HCT116 (cell line): ENCODE measurements around the gene SSTR5. TPM values are rescaled to one million over a fixed set of nuclear protein-coding genes. Genes with fewer than 3 reads are reported as not detected.
A peak's percentile ranks its signal among the peaks of the same experiment; 100 is the strongest.

ENCODE experiments used
- ATAC-seq: fragments of 200-7000 bp; cut with Tn5 transposase; 2 replicates; pipeline ENCODE4 v1.9.1; 2020; ENCODE audit warnings: mild to moderate bottlenecking, moderate library complexity
- BruUV-seq: library from RNA; stranded (reverse); fragments of 400-500 nt; replicated peaks from 2 replicates; lab custom pipeline; 2021; lab: Mats Ljungman, UMichigan
- CTCF ChIA-PET: fragments of 300-600 bp; sonication (Branson Sonifier 250); formaldehyde crosslinking; loops from one replicate; lab custom pipeline; 2021; ENCODE audit warnings: antibody characterized with exemption; lab: Charles Lee
- POLR2A ChIA-PET: fragments of 300-600, 350-600 bp; sonication (Branson Sonifier 250); formaldehyde crosslinking; loops from one replicate; lab custom pipeline; 2021; ENCODE audit warnings: antibody characterized with exemption; lab: Charles Lee
- RAD21 ChIA-PET, 2 experiments: fragments of 300-600 bp; sonication (Branson Sonifier 250); formaldehyde crosslinking; loops; one replicate each; lab custom pipeline; 2023; ENCODE audit warnings: low total read pairs in 2 of 2; ENCODE audit not compliant: uncharacterized antibody in 2 of 2, unreplicated experiment in 2 of 2, low non-redundant PET in 1 of 2; lab: Charles Lee
- DNase-seq: peaks from one replicate; pipeline ENCODE4 v3.0.0-alpha.2; 2010; ENCODE audit warnings: low read depth, low spot score
- H2AFZ ChIP-seq: fragments of 200-600 bp; shearing (Covaris generic), sonication (generic); 2 replicates; pipeline ENCODE4 v1.6.1; 2017; ENCODE audit warnings: low read depth, mixed run types, mixed read lengths, antibody characterized with exemption, low read length; ENCODE audit not compliant: poor library complexity, severe bottlenecking
- H3K27ac ChIP-seq: 2 replicates; pipeline ENCODE4 v1.5.1; 2012; ENCODE audit warnings: low read depth, low read length
- H3K27me3 ChIP-seq: fragments of 200-600 bp; sonication (generic); 2 replicates; pipeline ENCODE4 v1.6.1; 2016; ENCODE audit warnings: mixed run types, low read length, mixed read lengths; ENCODE audit not compliant: insufficient read depth
- H3K36me3 ChIP-seq, 2 experiments: fragments of 200-500 bp in 1 of 2; fragments of 200-600 bp in 1 of 2; sonication (Bioruptor generic) in 1 of 2; sonication (generic) in 1 of 2; 2 replicates each; pipeline versions ENCODE4 v1.5.1 to v1.6.1; 2014 to 2016; ENCODE audit warnings: low read length in 2 of 2, inconsistent platforms in 1 of 2, mixed read lengths in 1 of 2, mixed run types in 1 of 2; ENCODE audit not compliant: insufficient read depth in 2 of 2, control insufficient read depth in 1 of 2
- H3K4me1 ChIP-seq, 2 experiments: fragments of 200-600 bp in 1 of 2; sonication (generic) in 1 of 2; 2 replicates each; pipeline versions ENCODE4 v1.5.1 to v1.6.1; 2012 to 2017; ENCODE audit warnings: low read length in 2 of 2, inconsistent platforms in 1 of 2, mild to moderate bottlenecking in 1 of 2, mixed read lengths in 1 of 2, mixed run types in 1 of 2, moderate library complexity in 1 of 2; ENCODE audit not compliant: insufficient read depth in 2 of 2, control insufficient read depth in 1 of 2
- H3K4me2 ChIP-seq: fragments of 200-600 bp; sonication (generic); 2 replicates; pipeline ENCODE4 v1.6.1; 2017; ENCODE audit warnings: mixed run types, low read length, mixed read lengths
- H3K4me3 ChIP-seq, 2 experiments: fragments of 200-600 bp in 1 of 2; sonication (generic) in 1 of 2; replicated peaks in 1 of 2; 2 replicates each; pipeline ENCODE4 v1.5.1; 2011 to 2016; ENCODE audit warnings: low read length in 2 of 2, control low read depth in 1 of 2, low read depth in 1 of 2, mild to moderate bottlenecking in 1 of 2, mixed read lengths in 1 of 2, mixed run types in 1 of 2
- H3K79me2 ChIP-seq: fragments of 200-600 bp; sonication (generic); 2 replicates; pipeline ENCODE4 v1.6.1; 2017; ENCODE audit warnings: mild to moderate bottlenecking, mixed run types, low read length, moderate library complexity, mixed read lengths; ENCODE audit not compliant: insufficient read depth
- H3K9ac ChIP-seq: fragments of 200-600 bp; sonication (generic); 2 replicates; pipeline ENCODE4 v1.6.1; 2016; ENCODE audit warnings: low read length, mixed read lengths
- H3K9me2 ChIP-seq: fragments of 200-600 bp; sonication (generic), shearing (Covaris generic); 2 replicates; pipeline ENCODE4 v1.6.1; 2017; ENCODE audit warnings: mixed run types, mild to moderate bottlenecking, moderate library complexity; ENCODE audit not compliant: insufficient read depth
- H3K9me3 ChIP-seq, 2 experiments: fragments of 200-500 bp in 1 of 2; fragments of 200-600 bp in 1 of 2; sonication (Bioruptor generic) in 1 of 2; sonication (generic) in 1 of 2; 2 replicates each; pipeline ENCODE4 v1.6.1; 2014 to 2017; ENCODE audit warnings: low read length in 2 of 2, mixed read lengths in 2 of 2, inconsistent platforms in 1 of 2, low read depth in 1 of 2, mild to moderate bottlenecking in 1 of 2, mixed run types in 1 of 2, moderate library complexity in 1 of 2; ENCODE audit not compliant: control insufficient read depth in 1 of 2, insufficient read depth in 1 of 2
- H4K20me1 ChIP-seq: fragments of 200-600 bp; sonication (generic), shearing (Covaris generic); 2 replicates; pipeline ENCODE4 v1.6.1; 2017; ENCODE audit warnings: mixed run types, mild to moderate bottlenecking, moderate library complexity; ENCODE audit not compliant: insufficient read depth
- CEBPB ChIP-seq: IDR thresholded peaks from 2 replicates; pipeline ENCODE4 v1.6.1; 2012; ENCODE audit warnings: low read depth
- POLR2AphosphoS5 ChIP-seq: IDR thresholded peaks from 2 replicates; pipeline ENCODE4 v1.6.1; 2011; ENCODE audit warnings: mild to moderate bottlenecking, low read depth, low read length, moderate library complexity
- ZFX ChIP-seq: fragments of 450-650 bp; IDR thresholded peaks from 2 replicates; pipeline ENCODE4 v1.6.1; 2017
- intact Hi-C: fragments of 100-400 bp; cut with micrococcal nuclease; formaldehyde crosslinking; loops from 2 replicates; pipeline ENCODE4 v1.10.0; 2022
- total RNA-seq: library from RNA; stranded (reverse); gene quantifications from one replicate; pipeline ENCODE4 v1.2.1, GENCODE V29; 2021; ENCODE audit not compliant: unreplicated experiment
- TF ChIP-seq, protein P1 (sequence below): IDR thresholded peaks from 2 replicates; pipeline ENCODE4 v1.6.1; 2012; ENCODE audit warnings: low read depth

The SSTR5 gene
- total RNA-seq, 1 experiment from 2014 or later: 7.2 TPM

DNA sequence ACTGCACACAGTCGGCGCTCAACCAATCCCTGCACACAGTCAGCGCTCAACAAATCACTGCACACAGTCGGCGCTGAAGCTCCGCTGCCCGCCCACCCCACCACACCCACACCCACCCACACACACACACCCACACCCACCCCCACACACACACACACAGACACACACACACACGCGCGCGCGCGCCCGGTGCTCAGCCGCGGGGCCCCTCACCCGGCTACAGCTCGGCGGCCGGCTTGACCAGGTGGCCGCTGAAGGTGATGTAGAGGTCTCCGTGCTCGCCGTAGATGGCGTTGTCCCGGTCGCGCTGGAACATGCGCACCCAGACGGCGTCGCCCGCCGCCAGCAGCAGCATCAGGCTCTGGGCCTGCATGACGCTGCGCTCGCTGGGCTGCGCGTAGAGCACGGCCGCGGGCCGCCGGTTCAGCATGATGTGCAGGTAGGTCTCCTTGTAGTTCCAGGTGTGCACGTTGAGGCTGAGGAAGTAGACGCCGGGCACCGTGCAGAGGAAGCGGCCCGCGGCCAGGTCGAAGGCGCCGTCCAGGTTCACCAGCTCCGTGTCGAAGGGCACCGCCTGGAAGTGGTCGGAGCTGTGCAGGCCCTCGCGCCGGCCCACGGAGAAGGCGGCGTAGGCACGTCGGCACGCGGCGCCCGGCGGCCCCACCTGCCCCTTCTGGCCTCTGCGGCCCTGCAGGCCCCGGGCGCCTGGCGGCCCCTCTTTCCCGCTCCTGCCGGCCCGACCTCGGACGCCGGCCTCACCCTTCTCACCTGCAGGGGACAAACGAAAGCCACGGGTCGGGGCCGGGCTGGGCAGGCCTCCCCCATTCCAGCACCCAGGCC, 21.0 kb downstream of the SSTR5 start:
- no TSS peak for BruUV-seq
- Histone ChIP-seq H3K4me2 (peak overlapping the region; percentile 27), H3K27ac (peak overlapping the region; percentile 77), H3K9me3 (no peaks in the 10 kb centered on the region), H4K20me1 (no peaks in the 10 kb centered on the region), H3K79me2 (no peaks in the 10 kb centered on the region), H2AFZ (no peak overlapping the region), H3K9me2 (no peaks in the 10 kb centered on the region), H3K27me3 (no peaks in the 10 kb centered on the region), H3K36me3 (no peaks in the 10 kb centered on the region), H3K4me3 (no peak overlapping the region), H3K4me1 (peaks cover 35 to 74% of the 10 kb centered on the region in 2 experiments), H3K9ac (peak overlapping the region; percentile 14; the same call in 1 of the 2 replicates)
- intact Hi-C loops: no loop called here
- ChIA-PET RAD21 (interaction anchor here (0.7 to 1.2 kb wide), 2 partner anchors 36 to 57 kb away, joined by 3 read pairs; no protein-coding TSS in a partner anchor), POLR2A (interaction anchor here (0.5 to 0.8 kb wide), 2 partner anchors 11 to 45 kb away, joined by 3 to 5 read pairs; no protein-coding TSS in a partner anchor), CTCF (interaction anchor here (1.1 kb wide), 1 partner anchor 36 kb away, joined by 6 read pairs; no protein-coding TSS in a partner anchor)
- ATAC-seq: peak; percentile 40
- TF ChIP-seq, protein P1, sequence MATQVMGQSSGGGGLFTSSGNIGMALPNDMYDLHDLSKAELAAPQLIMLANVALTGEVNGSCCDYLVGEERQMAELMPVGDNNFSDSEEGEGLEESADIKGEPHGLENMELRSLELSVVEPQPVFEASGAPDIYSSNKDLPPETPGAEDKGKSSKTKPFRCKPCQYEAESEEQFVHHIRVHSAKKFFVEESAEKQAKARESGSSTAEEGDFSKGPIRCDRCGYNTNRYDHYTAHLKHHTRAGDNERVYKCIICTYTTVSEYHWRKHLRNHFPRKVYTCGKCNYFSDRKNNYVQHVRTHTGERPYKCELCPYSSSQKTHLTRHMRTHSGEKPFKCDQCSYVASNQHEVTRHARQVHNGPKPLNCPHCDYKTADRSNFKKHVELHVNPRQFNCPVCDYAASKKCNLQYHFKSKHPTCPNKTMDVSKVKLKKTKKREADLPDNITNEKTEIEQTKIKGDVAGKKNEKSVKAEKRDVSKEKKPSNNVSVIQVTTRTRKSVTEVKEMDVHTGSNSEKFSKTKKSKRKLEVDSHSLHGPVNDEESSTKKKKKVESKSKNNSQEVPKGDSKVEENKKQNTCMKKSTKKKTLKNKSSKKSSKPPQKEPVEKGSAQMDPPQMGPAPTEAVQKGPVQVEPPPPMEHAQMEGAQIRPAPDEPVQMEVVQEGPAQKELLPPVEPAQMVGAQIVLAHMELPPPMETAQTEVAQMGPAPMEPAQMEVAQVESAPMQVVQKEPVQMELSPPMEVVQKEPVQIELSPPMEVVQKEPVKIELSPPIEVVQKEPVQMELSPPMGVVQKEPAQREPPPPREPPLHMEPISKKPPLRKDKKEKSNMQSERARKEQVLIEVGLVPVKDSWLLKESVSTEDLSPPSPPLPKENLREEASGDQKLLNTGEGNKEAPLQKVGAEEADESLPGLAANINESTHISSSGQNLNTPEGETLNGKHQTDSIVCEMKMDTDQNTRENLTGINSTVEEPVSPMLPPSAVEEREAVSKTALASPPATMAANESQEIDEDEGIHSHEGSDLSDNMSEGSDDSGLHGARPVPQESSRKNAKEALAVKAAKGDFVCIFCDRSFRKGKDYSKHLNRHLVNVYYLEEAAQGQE: no peak
- TF ChIP-seq ZFX (peak; percentile 98), CEBPB (no peak), POLR2AphosphoS5 (peak; percentile 50; the same call in 1 of the 2 replicates)
- peak; percentile 69 for DNase-seq
